Measurements from ENCODE around the gene GSG1L.

DNA sequence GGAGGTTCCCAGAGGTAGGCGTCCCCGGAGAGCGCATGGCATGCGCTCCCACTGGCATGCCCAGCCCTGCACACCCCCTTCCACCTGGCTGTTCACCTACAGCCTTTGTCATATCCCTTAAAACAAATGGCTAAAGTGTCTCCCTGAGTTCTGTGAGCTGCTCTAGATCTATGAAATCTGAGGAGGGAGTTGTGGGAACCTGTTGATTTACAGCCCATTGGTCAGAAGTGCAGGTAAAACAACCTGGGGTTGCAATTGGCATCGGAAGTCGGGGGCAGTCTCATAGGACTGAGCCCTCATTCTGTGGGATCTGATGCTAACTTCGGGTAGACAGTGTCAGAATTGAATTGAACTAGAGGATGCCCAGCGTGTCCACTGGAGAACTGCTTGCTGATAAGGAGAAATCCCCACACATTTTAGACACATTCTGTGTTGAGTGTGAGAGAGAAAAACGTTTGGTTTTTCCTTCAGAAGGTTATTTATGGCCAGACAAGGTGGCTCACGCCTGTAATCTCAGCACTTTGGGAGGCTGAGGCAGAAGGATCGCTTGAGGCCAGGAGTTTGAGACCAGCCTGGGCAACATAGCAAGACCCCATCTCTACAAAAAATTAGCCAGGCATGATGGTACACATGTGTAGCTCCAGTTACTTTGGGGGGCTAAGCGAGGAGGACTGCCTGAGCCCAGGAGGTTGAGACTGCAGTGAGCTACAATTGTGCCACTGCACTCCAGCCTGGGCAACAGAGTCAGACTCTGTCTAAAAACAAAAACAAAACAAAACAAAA is 22.1 kb upstream of the GSG1L start:
- TF ChIP-seq POLR2A (IDR thresholded peaks at IDR 0.05; ENCODE audit: extremely low read depth, insufficient read length) (no peak), MYC (IDR thresholded peaks at IDR 0.05; ENCODE audit: low read depth, low read length) (no peak), MAX (IDR thresholded peaks at IDR 0.05; ENCODE audit: low read depth, low read length) (no peak)
- TF ChIP-seq, protein P1, sequence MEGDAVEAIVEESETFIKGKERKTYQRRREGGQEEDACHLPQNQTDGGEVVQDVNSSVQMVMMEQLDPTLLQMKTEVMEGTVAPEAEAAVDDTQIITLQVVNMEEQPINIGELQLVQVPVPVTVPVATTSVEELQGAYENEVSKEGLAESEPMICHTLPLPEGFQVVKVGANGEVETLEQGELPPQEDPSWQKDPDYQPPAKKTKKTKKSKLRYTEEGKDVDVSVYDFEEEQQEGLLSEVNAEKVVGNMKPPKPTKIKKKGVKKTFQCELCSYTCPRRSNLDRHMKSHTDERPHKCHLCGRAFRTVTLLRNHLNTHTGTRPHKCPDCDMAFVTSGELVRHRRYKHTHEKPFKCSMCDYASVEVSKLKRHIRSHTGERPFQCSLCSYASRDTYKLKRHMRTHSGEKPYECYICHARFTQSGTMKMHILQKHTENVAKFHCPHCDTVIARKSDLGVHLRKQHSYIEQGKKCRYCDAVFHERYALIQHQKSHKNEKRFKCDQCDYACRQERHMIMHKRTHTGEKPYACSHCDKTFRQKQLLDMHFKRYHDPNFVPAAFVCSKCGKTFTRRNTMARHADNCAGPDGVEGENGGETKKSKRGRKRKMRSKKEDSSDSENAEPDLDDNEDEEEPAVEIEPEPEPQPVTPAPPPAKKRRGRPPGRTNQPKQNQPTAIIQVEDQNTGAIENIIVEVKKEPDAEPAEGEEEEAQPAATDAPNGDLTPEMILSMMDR (IDR thresholded peaks at IDR 0.05; ENCODE audit: low read depth, low read length), result no peak

All from NB4 (cell line).